ACC112 (cell line): ENCODE results near the gene CFAP65.

Experiments
- H2AFZ ChIP-seq: fragments of 200-600 bp; sonication (generic); one replicate; pipeline ENCODE4 v1.6.0; 2017; ENCODE audit warnings: antibody characterized with exemption, low read length; ENCODE audit not compliant: unreplicated experiment
- H3K27ac ChIP-seq: fragments of 200-600 bp; sonication (generic); 2 replicates; pipeline ENCODE4 v1.5.1; 2014; ENCODE audit warnings: low read depth, mild to moderate bottlenecking, antibody characterized with exemption, low read length, moderate library complexity
- H3K27me3 ChIP-seq: fragments of 200-600 bp; sonication (generic); 2 replicates; pipeline ENCODE4 v1.6.1; 2014; ENCODE audit warnings: mild to moderate bottlenecking, antibody characterized with exemption, low read length, moderate library complexity, mixed read lengths; ENCODE audit not compliant: insufficient read depth
- H3K36me3 ChIP-seq: fragments of 200-600 bp; sonication (generic); 2 replicates; pipeline ENCODE4 v1.6.1; 2016; ENCODE audit warnings: mild to moderate bottlenecking, antibody characterized with exemption, low read length, moderate library complexity, mixed read lengths; ENCODE audit not compliant: insufficient read depth
- H3K4me1 ChIP-seq: fragments of 200-600 bp; sonication (generic); one replicate; pipeline ENCODE4 v1.6.1; 2016; ENCODE audit warnings: low read length, mixed read lengths; ENCODE audit not compliant: insufficient read depth, unreplicated experiment, control insufficient read depth
- H3K4me3 ChIP-seq: fragments of 200-600 bp; sonication (generic); 2 replicates; pipeline ENCODE4 v1.5.1; 2014; ENCODE audit warnings: mild to moderate bottlenecking, low read depth, low read length
- H3K79me2 ChIP-seq: fragments of 200-600 bp; sonication (generic); one replicate; pipeline ENCODE4 v1.6.0; 2016; ENCODE audit warnings: low read length; ENCODE audit not compliant: control insufficient read depth, unreplicated experiment, insufficient read depth

The CFAP65 gene

DNA sequence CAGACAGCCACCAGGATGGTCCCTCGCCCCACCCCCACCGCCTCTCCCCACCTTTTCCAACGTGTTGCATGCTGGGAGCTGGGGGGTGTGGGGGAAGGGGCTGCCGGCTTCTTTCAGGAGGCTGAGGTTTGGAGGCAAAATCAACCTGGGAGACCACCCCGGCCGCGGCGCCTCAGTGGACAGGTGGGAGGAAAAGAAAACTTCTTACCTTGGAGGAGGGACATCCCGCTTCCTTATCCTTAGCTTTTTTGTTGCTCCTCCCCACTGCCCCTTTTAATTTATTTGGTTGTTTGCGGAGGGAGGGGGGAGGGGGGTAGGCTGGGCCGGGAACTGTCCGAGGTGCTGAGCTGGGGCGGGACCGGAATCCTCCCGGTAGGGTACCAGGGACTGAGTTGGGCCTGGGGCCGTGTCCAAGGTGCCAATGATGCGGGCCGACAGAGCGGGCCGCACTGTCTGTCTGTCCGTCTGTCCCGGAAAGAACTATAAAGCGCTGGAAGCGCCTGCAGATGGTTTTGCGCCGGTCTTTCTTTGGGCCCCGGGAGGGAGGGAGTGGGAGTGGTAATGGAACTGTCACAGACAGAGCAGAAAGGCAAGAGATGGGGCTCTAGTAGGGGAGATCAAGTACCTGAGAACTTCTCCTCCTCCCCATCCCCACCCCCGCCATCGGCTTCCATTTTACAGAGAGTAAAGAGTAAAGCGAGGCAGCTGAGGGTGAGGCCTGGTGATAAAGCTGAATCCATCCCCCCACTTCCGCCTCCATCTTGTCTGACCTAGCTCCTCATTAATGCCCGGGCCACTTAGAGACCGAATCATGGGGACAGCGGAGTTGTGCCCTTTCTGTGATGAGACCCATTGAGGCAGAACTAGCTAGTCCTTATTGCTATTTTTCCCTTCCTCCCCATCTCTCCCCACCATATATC, 79.4 kb downstream of the CFAP65 start:
- no peak overlapping the region for H3K4me3 ChIP-seq
- H3K4me1 ChIP-seq = peaks cover 13% of the 10 kb centered on the region
- H3K27ac ChIP-seq = no peak overlapping the region
- H3K36me3 ChIP-seq = no peaks in the 10 kb centered on the region
- H3K79me2 ChIP-seq = no peaks in the 10 kb centered on the region
- peaks cover 64% of the 10 kb centered on the region for H3K27me3 ChIP-seq
- H2AFZ ChIP-seq = no peak overlapping the region

DNA sequence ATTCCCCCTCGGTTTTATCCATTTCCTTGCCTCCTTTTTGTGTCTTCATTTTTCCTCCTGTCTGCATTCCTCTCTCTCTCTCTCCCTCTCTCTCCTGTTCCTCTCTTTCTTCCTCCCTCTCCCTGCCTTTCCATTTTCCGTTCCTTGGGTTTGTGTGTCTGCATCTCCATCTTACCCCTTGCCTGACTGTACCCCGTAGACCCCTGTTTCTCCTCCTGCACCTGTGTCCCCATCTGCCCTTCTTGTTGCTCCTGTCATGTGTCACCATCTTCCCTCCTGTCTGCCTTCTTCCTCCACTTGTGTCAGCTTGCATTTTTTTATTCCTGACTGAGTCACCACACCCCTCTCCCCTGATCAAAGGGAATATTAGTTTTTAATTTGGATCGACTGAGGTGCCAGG, 80.1 kb downstream of the CFAP65 start:
- Histone ChIP-seq H3K36me3 (no peaks in the 10 kb centered on the region), H2AFZ (no peak overlapping the region), H3K27me3 (peaks cover 66% of the 10 kb centered on the region), H3K4me3 (no peak overlapping the region), H3K27ac (no peak overlapping the region), H3K79me2 (no peaks in the 10 kb centered on the region), H3K4me1 (peaks cover 13% of the 10 kb centered on the region)

DNA sequence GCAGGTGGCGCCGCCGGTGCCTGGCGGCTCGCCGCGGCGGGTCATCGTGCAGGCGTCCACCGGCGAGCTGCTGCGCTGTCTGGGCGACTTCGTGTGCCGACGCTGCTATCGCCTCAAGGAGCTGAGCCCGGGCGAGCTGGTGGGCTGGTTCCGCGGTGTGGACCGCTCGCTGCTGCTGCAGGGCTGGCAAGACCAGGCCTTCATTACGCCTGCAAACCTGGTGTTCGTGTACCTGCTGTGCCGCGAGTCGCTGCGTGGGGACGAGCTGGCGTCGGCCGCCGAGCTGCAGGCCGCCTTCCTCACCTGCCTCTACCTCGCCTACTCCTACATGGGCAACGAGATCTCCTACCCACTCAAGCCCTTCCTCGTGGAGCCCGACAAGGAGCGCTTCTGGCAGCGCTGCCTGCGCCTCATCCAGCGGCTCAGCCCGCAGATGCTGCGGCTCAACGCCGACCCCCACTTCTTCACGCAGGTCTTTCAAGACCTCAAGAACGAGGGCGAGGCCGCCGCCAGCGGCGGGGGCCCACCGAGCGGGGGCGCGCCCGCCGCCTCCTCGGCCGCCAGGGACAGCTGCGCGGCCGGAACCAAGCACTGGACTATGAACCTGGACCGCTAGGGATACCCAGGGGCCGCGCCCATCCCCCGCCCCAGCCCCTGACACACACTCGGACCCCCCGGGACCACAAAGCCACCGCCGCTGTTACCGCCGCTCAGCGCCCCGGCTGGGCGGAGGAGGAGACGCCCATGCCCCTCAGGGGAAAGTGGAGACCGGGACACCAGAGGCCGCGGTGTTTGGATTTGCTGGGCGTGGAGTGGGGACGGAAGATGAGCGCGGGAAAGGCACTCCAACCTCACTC, 80.8 kb downstream of the CFAP65 start:
- Histone ChIP-seq H3K36me3 (no peaks in the 10 kb centered on the region), H3K27me3 (peaks cover 69% of the 10 kb centered on the region), H3K79me2 (no peaks in the 10 kb centered on the region), H3K4me3 (no peak overlapping the region), H3K4me1 (peaks cover 13% of the 10 kb centered on the region), H2AFZ (no peak overlapping the region), H3K27ac (no peak overlapping the region)

GRCh38 chr2:218959761-218960308, 81.5 kb downstream of the CFAP65 start:
- Histone ChIP-seq H3K36me3 (no peaks in the 10 kb centered on the region), H3K4me1 (peaks cover 13% of the 10 kb centered on the region), H3K4me3 (peak overlapping the region; percentile 68), H3K27ac (no peak overlapping the region), H3K27me3 (peaks cover 76% of the 10 kb centered on the region), H3K79me2 (no peaks in the 10 kb centered on the region), H2AFZ (no peak overlapping the region)

DNA sequence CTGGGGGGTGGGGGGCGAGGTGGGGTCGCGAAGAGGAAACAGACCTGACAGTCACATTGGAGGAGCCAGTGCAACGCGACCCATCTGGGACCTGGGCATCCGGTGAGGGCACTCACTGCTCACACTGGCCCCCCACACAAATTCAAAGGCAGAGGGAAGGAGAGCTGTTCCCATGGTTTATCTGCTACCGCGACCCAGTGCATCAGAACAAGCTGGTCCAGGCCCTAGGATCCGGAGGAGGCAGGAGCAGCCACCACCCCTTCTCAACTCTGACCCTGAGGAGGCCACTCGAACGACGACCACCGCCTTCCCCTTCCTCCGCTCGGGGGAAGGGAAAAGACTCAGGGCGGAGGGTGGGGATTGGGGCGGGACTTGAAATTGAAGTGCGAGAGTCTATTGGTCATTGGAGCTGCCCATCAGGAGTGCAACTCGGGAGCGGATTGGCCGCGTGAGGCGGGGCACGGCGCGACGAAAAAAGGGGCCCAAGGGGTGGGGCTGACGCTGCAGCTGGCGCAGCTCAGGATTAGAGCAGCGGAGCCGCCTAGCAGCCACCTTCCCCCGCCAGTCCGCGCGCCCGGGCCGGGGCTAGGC, 82.1 kb downstream of the CFAP65 start, which contains the start of gene CDK5R2:
TSS of gene CDK5R2 (plus strand) at position 526 of the 591 bp plus-strand sequence. CDS start 155 bp downstream, outside the sequence.
- Histone ChIP-seq H3K27ac (no peak within 1 kb of the TSS), H3K4me3 (peak within 1 kb of the TSS; percentile 68), H3K4me1 (peaks cover 8% of the 10 kb centered on the region), H3K27me3 (peaks cover 78% of the 10 kb centered on the region), H3K36me3 (no peaks in the 10 kb centered on the region), H2AFZ (no peak within 1 kb of the TSS), H3K79me2 (no peaks in the 10 kb centered on the region)

DNA sequence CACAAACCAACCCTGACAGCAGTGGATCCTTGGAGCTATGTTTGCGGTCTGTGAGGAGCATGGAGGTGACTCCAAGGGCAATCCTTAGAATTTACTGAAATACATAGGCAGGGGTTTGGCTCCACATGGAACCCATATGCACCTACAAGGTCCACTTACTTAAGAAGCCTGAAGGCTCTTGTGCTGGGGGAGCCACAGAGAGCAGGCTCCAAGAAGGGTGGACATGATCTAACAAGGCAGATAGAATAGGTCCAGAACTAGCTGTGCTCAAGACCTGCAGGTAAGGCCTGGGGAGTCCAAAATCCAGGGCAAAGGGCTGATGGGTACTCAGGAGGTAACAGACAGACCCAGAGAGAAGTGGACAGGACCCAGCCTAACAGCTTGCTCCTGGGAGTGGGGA, 83.0 kb downstream of the CFAP65 start:
- Histone ChIP-seq H3K4me3 (no peak overlapping the region), H3K79me2 (no peaks in the 10 kb centered on the region), H3K27me3 (peaks cover 81% of the 10 kb centered on the region), H3K36me3 (no peaks in the 10 kb centered on the region), H3K4me1 (peaks cover under 1% of the 10 kb centered on the region), H2AFZ (no peak overlapping the region), H3K27ac (no peak overlapping the region)

DNA sequence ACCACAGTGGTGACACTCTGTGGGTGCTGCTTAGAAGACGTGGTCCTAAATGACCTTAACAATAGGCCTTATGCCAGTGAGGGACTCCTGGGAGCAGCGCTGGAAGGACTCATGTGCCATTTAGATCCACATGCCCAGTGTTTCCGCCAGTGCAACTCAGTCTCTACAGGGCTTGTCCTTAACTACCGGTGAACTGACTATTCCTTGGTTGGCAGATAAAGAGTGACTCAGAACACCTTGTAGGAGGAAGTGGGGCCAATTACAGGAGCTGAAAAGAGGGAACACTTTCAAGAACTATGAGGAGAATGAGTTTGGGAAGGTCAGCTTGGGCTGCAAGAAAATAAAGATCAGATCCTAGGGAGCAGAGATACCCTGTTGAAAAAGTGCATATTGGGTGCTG, 83.6 kb downstream of the CFAP65 start:
- Histone ChIP-seq H3K27ac (no peak overlapping the region), H3K4me1 (no peaks in the 10 kb centered on the region), H3K36me3 (no peaks in the 10 kb centered on the region), H3K4me3 (no peak overlapping the region), H2AFZ (no peak overlapping the region), H3K79me2 (no peaks in the 10 kb centered on the region), H3K27me3 (peaks cover 86% of the 10 kb centered on the region)

DNA sequence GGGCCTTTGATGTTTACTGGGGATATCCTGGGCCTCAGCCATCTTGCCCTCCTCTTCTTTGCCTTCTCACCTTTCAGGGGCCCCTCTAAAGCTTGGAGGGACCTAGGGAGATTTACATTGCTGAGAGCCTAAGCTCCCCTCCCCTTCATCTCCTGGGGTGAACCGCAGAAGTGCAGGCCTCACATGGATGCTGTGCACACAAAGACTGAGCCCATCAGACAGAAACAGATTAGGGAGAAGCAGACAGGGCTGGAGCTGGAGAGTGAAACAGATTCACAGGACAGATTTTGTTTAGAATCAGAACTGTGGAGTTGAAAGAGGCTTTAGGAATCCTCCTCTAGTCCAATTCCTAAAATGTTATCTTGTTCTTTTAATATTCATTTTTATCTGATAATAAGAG, 85.3 kb downstream of the CFAP65 start:
- no peak overlapping the region for H3K27ac ChIP-seq
- H3K4me3 ChIP-seq = no peak overlapping the region
- no peaks in the 10 kb centered on the region for H3K79me2 ChIP-seq
- peaks cover 80% of the 10 kb centered on the region for H3K27me3 ChIP-seq
- H2AFZ ChIP-seq = no peak overlapping the region
- H3K4me1 ChIP-seq = no peaks in the 10 kb centered on the region
- no peaks in the 10 kb centered on the region for H3K36me3 ChIP-seq

DNA sequence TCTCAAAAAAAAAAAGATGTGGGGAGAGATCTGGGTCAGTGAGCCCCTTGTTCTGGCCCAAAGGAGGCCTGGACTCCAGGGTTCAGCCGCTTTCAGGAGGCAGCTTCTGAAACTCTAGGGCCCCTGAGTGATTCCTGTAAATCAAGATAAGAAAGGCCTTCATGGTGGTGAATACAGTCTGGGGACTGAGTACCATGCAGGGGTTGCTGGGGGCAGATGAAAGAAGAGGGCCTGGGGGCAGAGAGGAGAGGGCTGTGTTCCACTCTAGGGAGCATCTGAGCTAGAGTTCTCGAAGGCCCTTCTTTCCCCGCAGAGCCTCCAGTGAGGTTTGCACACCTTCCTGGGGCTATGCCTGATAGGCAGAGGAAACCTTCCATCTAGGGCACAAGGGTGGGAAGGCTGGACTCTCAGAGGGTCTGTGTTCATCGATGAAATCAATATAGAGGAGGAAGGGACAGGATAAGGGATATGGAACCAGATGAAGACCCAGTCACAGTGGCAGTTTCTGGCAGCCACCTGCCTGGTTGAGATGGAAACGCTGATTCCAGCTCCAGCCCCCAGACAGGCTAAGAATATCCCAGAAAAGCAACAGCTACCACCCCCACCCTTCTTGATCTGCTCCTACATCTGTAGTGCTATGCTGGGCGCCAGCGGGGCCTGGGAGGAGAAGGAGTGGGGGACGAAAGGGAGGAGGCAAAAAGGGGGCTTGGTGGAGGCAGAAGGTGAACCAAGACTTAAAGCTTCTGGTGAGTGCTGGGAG, 86.6 kb downstream of the CFAP65 start:
- H3K4me3 ChIP-seq = no peak overlapping the region
- no peaks in the 10 kb centered on the region for H3K4me1 ChIP-seq
- no peak overlapping the region for H3K27ac ChIP-seq
- H3K27me3 ChIP-seq = peaks cover 80% of the 10 kb centered on the region
- no peaks in the 10 kb centered on the region for H3K36me3 ChIP-seq
- no peaks in the 10 kb centered on the region for H3K79me2 ChIP-seq
- no peak overlapping the region for H2AFZ ChIP-seq
